Measurements from ENCODE around the gene ANKRD27.

GRCh38 chr19:32649751-32650150, 25.2 kb downstream of the ANKRD27 start:
- TF ChIP-seq CTCF (IDR thresholded peaks at IDR 0.05): no peak
- TF ChIP-seq POLR2A (IDR thresholded peaks at IDR 0.05): no peak
